22Rv1 (cell line): ENCODE results near the gene USP15.

Source experiments
- ZFX ChIP-seq: fragments of 450-650 bp; IDR thresholded peaks from 2 replicates; pipeline ENCODE4 v1.6.1; 2017; ENCODE audit warnings: antibody characterized with exemption, borderline replicate concordance
- TF ChIP-seq, protein P1 (sequence below): fragments of 450-650 bp; IDR thresholded peaks from 2 replicates; pipeline ENCODE4 v1.5.1; 2017; ENCODE audit warnings: mild to moderate bottlenecking

DNA sequence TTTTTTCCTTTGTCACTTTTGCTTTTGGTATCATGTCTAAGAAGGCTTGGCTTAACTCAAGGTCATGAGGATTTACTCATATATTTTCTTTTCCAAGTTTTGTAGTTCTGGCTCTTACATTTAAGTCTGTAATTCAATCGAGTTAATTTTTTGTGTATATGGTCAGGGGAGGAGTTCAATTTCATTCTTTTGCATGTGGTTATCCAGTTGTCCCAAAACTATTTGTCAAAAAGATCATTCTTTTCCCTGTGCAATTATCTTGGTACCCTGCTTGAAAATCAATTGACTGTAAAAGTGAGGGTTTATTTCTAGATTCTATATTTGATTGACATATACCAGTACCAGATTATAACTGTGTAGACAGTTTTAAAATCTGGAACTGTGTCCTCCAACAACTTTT lies 10.2 kb downstream of the USP15 start:
- TF ChIP-seq, protein P1, sequence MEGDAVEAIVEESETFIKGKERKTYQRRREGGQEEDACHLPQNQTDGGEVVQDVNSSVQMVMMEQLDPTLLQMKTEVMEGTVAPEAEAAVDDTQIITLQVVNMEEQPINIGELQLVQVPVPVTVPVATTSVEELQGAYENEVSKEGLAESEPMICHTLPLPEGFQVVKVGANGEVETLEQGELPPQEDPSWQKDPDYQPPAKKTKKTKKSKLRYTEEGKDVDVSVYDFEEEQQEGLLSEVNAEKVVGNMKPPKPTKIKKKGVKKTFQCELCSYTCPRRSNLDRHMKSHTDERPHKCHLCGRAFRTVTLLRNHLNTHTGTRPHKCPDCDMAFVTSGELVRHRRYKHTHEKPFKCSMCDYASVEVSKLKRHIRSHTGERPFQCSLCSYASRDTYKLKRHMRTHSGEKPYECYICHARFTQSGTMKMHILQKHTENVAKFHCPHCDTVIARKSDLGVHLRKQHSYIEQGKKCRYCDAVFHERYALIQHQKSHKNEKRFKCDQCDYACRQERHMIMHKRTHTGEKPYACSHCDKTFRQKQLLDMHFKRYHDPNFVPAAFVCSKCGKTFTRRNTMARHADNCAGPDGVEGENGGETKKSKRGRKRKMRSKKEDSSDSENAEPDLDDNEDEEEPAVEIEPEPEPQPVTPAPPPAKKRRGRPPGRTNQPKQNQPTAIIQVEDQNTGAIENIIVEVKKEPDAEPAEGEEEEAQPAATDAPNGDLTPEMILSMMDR, result no peak
- no peak for TF ChIP-seq ZFX
